Measurements from ENCODE around the gene PRPF38B. TPM values are rescaled to one million over a fixed set of nuclear protein-coding genes. Genes with fewer than 3 reads are reported as not detected.

PRPF38B gene
- total and polyA plus RNA-seq, 2 donors (not counting 1 experiment from before 2014, with no cell fraction given): 17.8 to 28.8 TPM

DNA sequence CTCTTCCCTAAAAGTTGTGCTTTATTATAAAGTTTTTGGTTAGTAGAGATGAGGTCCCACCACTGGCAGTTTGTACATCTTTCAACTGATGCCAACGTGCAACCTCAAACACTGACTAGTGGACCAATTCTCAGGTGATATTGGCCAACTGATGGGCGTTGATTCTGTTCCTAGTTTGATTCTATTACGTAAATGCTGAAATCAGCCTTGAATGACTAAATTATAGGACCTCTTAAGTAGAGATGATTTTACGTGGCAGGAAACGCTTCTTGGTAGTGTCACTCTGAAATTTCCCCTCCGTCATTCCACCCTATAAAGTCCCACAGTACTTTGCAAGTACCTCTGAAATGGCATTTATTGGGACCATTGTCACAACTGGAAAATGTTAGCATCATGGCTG, 11.8 kb downstream of the PRPF38B start:
- H3K4me2 ChIP-seq (ENCODE audit: extremely low read depth, insufficient read depth, low read length): peak overlapping the region; percentile 86
- no peak overlapping the region for H3K4me3 ChIP-seq (replicated peaks in 1 of 4; ENCODE audit: control extremely low read depth in 1 of 4, insufficient read depth in 1 of 4, low read depth in 3 of 4, low read length in 4 of 4)
- H3K27me3 ChIP-seq (ENCODE audit: control insufficient read depth, insufficient read depth, low read length): no peaks in the 10 kb centered on the region
- no peaks in the 10 kb centered on the region for H3K79me2 ChIP-seq (ENCODE audit: control insufficient read depth, insufficient read depth, low read length)
- H4K20me1 ChIP-seq (ENCODE audit: control insufficient read depth, extremely low read depth, insufficient read depth, low read length): no peaks in the 10 kb centered on the region
- no peak for DNase-seq (ENCODE audit: low read depth in 2 of 2)
- TF ChIP-seq EZH2 (IDR thresholded peaks at IDR 0.05; ENCODE audit: low read length, missing control alignments): no peak
- TF ChIP-seq, protein P1, sequence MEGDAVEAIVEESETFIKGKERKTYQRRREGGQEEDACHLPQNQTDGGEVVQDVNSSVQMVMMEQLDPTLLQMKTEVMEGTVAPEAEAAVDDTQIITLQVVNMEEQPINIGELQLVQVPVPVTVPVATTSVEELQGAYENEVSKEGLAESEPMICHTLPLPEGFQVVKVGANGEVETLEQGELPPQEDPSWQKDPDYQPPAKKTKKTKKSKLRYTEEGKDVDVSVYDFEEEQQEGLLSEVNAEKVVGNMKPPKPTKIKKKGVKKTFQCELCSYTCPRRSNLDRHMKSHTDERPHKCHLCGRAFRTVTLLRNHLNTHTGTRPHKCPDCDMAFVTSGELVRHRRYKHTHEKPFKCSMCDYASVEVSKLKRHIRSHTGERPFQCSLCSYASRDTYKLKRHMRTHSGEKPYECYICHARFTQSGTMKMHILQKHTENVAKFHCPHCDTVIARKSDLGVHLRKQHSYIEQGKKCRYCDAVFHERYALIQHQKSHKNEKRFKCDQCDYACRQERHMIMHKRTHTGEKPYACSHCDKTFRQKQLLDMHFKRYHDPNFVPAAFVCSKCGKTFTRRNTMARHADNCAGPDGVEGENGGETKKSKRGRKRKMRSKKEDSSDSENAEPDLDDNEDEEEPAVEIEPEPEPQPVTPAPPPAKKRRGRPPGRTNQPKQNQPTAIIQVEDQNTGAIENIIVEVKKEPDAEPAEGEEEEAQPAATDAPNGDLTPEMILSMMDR (conservative IDR thresholded peaks at IDR 0.05 in 1 of 2, IDR thresholded peaks at IDR 0.05 in 1 of 2; ENCODE audit: low read depth in 1 of 2, low read length in 2 of 2): no peak
- H3K27ac ChIP-seq (ENCODE audit: insufficient read depth, low read length): peak overlapping the region; percentile 26
- no peak overlapping the region for H2AFZ ChIP-seq (ENCODE audit: low read length)
- H3K36me3 ChIP-seq (ENCODE audit: control insufficient read depth, insufficient read depth, low read length): peaks cover 13% of the 10 kb centered on the region
- no peaks in the 10 kb centered on the region for H3K9me3 ChIP-seq (ENCODE audit: control insufficient read depth, insufficient read depth, low read depth, low read length)
- H3K4me1 ChIP-seq (ENCODE audit: control insufficient read depth, extremely low read depth, insufficient read depth, low read length): peaks cover 15% of the 10 kb centered on the region
- no peak overlapping the region for H3K9ac ChIP-seq (ENCODE audit: insufficient read depth, low read length)

DNA sequence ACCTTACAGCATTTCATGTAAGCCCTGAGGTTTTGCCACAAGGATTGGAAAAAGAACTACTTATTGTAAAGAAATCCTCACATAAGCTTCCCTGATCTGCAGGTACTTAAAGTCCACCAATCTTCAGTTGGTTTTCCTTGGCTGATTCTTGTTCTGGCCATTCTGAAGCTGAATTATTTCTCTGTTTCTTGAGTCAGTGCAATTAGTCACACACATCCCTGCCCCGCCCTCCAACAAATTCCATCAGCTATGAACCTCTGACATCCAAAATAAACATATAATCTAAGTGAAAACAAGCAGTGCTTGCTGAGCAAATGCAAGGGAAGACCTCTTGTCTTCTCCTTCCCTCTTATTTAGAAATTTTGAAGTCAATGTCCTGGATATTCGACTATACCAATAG, 12.4 kb downstream of the PRPF38B start:
- H3K9me3 ChIP-seq (ENCODE audit: control insufficient read depth, insufficient read depth, low read depth, low read length): no peaks in the 10 kb centered on the region
- H2AFZ ChIP-seq (ENCODE audit: low read length): no peak overlapping the region
- H3K79me2 ChIP-seq (ENCODE audit: control insufficient read depth, insufficient read depth, low read length): no peaks in the 10 kb centered on the region
- no peak for TF ChIP-seq EZH2 (IDR thresholded peaks at IDR 0.05; ENCODE audit: low read length, missing control alignments)
- TF ChIP-seq, protein P1 (conservative IDR thresholded peaks at IDR 0.05 in 1 of 2, IDR thresholded peaks at IDR 0.05 in 1 of 2; ENCODE audit: low read depth in 1 of 2, low read length in 2 of 2): no peak
- H3K4me3 ChIP-seq (replicated peaks in 1 of 4; ENCODE audit: control extremely low read depth in 1 of 4, insufficient read depth in 1 of 4, low read depth in 3 of 4, low read length in 4 of 4): no peak overlapping the region
- peak; percentile 80 to 81 for DNase-seq (ENCODE audit: low read depth in 2 of 2)
- H3K4me1 ChIP-seq (ENCODE audit: control insufficient read depth, extremely low read depth, insufficient read depth, low read length): peaks cover 15% of the 10 kb centered on the region
- peak overlapping the region; percentile 86 for H3K4me2 ChIP-seq (ENCODE audit: extremely low read depth, insufficient read depth, low read length)
- peaks cover 8% of the 10 kb centered on the region for H3K36me3 ChIP-seq (ENCODE audit: control insufficient read depth, insufficient read depth, low read length)
- no peaks in the 10 kb centered on the region for H3K27me3 ChIP-seq (ENCODE audit: control insufficient read depth, insufficient read depth, low read length)
- H3K27ac ChIP-seq (ENCODE audit: insufficient read depth, low read length): peak overlapping the region; percentile 26
- H3K9ac ChIP-seq (ENCODE audit: insufficient read depth, low read length): no peak overlapping the region
- H4K20me1 ChIP-seq (ENCODE audit: control insufficient read depth, extremely low read depth, insufficient read depth, low read length): no peaks in the 10 kb centered on the region

DNA sequence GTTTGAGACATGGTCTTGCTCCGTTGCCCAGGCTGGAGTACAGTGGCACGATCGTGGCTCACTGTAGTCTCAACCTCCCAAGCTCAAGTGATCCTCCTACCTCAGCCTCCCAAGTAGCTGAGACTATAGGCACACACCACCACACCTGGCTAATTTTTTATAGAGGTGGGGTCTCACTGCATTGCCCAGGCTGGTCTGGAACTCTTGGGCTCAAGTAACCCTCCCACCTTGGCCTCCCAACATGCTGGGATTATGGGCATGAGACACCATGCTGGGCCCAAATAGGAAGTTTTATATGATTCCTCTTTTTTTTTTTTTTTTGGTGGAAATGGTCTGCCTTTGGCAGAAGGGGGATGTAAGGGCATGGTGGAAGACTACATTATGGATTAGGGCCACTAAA, 14.5 kb downstream of the PRPF38B start:
- Histone ChIP-seq H3K4me1 (ENCODE audit: control insufficient read depth, extremely low read depth, insufficient read depth, low read length) (peaks cover 15% of the 10 kb centered on the region), H3K9me3 (ENCODE audit: control insufficient read depth, insufficient read depth, low read depth, low read length) (no peaks in the 10 kb centered on the region), H3K4me3 (replicated peaks in 1 of 4; ENCODE audit: control extremely low read depth in 1 of 4, insufficient read depth in 1 of 4, low read depth in 3 of 4, low read length in 4 of 4) (no peak overlapping the region), H3K4me2 (ENCODE audit: extremely low read depth, insufficient read depth, low read length) (no peak overlapping the region), H3K27ac (ENCODE audit: insufficient read depth, low read length) (no peak overlapping the region), H3K9ac (ENCODE audit: insufficient read depth, low read length) (no peak overlapping the region), H4K20me1 (ENCODE audit: control insufficient read depth, extremely low read depth, insufficient read depth, low read length) (no peaks in the 10 kb centered on the region), H3K79me2 (ENCODE audit: control insufficient read depth, insufficient read depth, low read length) (no peaks in the 10 kb centered on the region), H3K36me3 (ENCODE audit: control insufficient read depth, insufficient read depth, low read length) (no peaks in the 10 kb centered on the region), H2AFZ (ENCODE audit: low read length) (no peak overlapping the region), H3K27me3 (ENCODE audit: control insufficient read depth, insufficient read depth, low read length) (no peaks in the 10 kb centered on the region)
- no peak for DNase-seq (ENCODE audit: low read depth in 2 of 2)
- no peak for TF ChIP-seq EZH2 (IDR thresholded peaks at IDR 0.05; ENCODE audit: low read length, missing control alignments)

All from fibroblast of lung (primary cell).